ENCODE data around the gene TIMP3.

The TIMP3 gene

DNA sequence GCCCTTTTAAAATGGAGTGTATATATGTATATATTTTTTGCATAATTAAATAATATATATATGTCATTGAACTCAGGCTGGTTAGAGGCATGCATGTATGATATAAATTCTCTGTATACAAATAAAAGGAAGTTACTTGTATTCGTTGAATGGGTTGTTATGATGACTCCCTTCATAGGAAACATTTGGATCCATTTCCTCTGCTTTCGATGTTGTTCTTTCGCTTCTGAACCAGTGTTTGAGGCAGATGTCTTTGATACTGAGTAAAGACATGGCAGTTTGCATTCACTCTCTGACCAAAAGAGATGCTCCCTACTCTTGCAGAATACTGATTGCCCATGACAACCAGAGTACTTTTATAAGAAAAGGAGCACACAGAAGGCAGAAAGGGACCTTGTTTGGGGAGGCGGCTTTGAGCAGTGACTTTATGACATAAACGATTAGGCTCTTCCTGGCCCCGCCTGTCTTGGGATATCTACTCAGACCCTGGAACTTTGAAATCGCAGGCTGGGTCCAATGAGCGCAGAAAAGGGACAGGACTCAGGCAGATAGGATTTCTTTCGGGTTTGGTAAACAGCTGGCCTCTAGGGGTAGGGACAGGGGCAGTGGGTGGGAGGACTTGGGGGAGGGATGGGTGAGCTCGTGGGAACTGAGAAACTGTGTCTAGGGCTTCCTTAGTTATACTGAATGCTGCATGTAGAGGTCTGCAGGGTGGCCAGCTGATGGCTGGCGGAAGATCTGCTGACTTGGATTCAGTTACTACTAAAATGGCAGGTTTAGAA is 23.2 kb downstream of the TIMP3 start:
- DNase-seq (ENCODE audit: low spot score), result no peak
- TF ChIP-seq, protein P1, sequence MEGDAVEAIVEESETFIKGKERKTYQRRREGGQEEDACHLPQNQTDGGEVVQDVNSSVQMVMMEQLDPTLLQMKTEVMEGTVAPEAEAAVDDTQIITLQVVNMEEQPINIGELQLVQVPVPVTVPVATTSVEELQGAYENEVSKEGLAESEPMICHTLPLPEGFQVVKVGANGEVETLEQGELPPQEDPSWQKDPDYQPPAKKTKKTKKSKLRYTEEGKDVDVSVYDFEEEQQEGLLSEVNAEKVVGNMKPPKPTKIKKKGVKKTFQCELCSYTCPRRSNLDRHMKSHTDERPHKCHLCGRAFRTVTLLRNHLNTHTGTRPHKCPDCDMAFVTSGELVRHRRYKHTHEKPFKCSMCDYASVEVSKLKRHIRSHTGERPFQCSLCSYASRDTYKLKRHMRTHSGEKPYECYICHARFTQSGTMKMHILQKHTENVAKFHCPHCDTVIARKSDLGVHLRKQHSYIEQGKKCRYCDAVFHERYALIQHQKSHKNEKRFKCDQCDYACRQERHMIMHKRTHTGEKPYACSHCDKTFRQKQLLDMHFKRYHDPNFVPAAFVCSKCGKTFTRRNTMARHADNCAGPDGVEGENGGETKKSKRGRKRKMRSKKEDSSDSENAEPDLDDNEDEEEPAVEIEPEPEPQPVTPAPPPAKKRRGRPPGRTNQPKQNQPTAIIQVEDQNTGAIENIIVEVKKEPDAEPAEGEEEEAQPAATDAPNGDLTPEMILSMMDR (IDR thresholded peaks at IDR 0.05; ENCODE audit: extremely low read depth, missing control alignments), result no peak

DNA sequence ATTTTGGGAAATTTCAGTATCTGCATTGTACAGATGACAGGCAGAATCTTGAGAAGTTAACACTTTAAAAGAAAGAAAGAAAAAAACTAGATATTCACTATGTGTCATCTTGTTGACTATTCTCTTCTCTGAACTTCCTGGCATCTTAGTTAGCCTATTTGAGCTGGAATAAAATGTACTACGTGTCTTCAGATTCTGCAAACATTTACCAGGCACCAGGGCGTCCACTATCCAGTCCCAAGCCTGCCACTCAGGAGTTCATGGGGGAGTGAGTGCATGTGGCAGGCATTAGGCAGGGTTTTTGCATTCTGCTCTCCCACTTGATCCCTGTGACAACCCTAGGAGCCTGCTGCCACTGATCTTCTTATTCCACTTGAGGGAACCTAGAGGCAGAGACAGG is 25.0 kb downstream of the TIMP3 start:
- no peak for DNase-seq (ENCODE audit: low spot score)
- TF ChIP-seq, protein P1 (IDR thresholded peaks at IDR 0.05; ENCODE audit: extremely low read depth, missing control alignments), result no peak

DNA sequence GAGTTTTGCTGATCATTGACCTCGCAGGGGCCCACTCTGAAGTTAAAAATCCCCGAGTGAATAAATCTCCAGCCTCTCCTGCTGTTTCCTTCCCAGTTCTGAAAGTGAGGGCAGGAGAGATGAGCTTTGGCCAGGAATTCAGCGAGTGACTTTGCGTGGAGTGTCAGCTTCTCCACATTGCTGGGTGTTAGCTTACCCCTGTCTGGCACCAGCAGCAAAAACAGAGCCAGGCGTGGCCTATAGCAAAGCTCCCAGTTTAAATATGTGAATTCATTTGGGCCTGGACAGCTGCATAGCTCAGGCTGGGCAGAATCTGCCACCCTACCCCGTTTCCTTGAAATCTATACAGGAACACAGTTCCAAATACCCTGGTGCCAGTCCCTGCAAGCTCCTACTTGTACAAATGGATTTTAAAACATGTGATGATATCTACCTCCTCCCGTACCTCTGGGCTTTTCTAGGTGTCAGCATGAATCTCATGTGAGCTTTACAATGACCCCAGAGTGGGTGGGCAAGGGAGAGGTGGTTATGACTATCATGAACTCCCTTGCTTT is 25.6 kb downstream of the TIMP3 start:
- no peak for DNase-seq (ENCODE audit: low spot score)
- TF ChIP-seq, protein P1 (IDR thresholded peaks at IDR 0.05; ENCODE audit: extremely low read depth, missing control alignments), result no peak

DNA sequence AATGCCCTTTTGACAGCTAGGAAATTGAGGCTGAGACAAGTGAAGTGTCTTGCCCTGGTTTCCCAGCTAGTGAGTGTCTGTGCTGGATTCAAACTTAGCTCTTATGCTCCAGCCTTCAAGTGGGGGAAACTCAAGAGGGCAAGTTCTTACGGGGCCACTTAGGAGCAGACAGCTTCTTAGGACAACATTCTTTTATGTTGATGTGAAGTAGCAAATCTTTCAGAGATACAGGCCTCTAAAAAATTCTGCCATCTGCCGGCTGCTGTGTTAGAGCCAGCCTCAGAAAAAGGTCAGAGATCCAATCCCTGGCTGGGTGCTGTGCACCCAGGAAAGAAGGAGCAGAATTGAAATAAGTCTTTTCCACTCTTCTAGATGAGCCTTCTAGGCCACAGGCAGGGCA is 26.6 kb downstream of the TIMP3 start:
- DNase-seq (ENCODE audit: low spot score), result no peak
- TF ChIP-seq, protein P1 (IDR thresholded peaks at IDR 0.05; ENCODE audit: extremely low read depth, missing control alignments), result no peak

DNA sequence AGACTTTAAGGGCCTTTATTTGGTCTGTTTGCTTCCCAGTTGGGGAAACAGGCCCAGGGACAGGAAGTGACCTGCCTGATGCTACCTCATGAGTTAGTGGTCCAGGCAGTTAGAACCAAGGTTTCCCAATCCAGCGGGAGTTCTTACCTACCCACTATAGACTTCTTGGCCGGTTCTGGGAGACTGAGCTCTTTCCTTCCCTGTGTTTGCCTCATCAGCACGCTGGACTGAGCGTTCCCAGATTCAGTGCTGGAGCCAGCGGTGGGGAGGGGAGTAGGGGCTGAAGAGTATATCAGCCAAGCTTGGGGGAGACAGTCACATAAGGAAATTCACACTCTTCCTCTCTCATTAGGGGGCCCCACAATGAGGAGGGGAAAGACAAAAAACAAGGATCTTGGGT is 27.1 kb downstream of the TIMP3 start:
- no peak for DNase-seq (ENCODE audit: low spot score)
- TF ChIP-seq, protein P1 (IDR thresholded peaks at IDR 0.05; ENCODE audit: extremely low read depth, missing control alignments), result no peak

DNA sequence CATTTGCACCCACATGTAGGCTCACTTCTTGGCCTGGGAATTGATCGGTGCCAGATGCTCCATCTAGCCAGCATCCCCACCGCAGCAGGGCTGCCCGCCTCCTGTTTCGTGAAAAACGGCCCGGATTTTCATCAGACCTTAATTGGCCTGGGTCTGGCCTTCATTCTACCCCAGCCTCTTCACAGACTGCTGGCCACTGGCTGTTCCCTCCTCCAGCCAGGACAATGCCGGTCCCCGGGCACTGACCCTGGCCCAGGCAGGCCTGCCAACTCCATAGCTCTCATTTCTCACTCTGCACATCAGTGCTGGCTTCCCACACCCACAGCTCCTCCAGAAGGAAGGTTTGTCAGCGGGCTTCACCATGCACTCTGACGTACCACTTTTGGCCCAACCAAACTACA is 27.9 kb downstream of the TIMP3 start:
- no peak for DNase-seq (ENCODE audit: low spot score)

DNA sequence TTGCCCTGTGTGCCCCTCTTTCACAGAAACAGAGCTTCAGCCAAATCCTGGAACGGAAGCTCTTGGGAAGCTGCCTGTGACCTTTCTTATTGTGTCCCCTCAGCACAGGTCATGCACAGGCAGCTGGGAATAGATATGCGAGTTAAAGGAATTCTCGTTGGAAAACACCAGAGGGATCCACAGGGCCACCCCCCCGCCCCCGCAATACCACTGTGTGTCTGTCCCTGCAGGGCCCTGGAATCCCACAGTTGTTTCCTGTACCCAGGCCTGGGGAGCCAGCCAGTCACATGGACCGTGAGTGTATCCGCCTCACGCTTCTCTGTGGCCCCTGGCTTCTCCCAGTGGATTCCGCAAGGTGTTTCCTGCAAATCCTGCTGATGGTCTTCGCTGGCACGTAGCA is 29.0 kb downstream of the TIMP3 start:
- TF ChIP-seq, protein P1 (IDR thresholded peaks at IDR 0.05; ENCODE audit: extremely low read depth, missing control alignments), result no peak
- no peak for DNase-seq (ENCODE audit: low spot score)

More for the DNA sequence above, 27.9 kb downstream of the TIMP3 start:
- TF ChIP-seq, protein P1 (IDR thresholded peaks at IDR 0.05; ENCODE audit: extremely low read depth, missing control alignments), result no peak

Data from GM20000 (cell line).